Tibial nerve (tissue), 4 donors: ENCODE data around the gene EPO.
"Not testable (repeated sequence)": the region's sequence is repeated elsewhere in the genome, so short reads cannot be mapped to it uniquely, and the experiment has no call there.

Experiments
- CTCF ChIP-seq, 5 experiments: fragments of 200-600 bp in 3 of 5; fragments of 450-650 bp in 2 of 5; sonication (generic) in 3 of 5; IDR thresholded peaks; one replicate each; pipeline ENCODE4 v1.5.1; 2016 to 2019; ENCODE audit warnings: antibody characterized with exemption in 5 of 5, mild to moderate bottlenecking in 3 of 5, moderate library complexity in 2 of 5
- EP300 ChIP-seq, 2 donors: sonication (generic); formaldehyde crosslinking; IDR thresholded peaks; one replicate each; pipeline ENCODE4 v1.6.1; 2017; ENCODE audit warnings: antibody characterized with exemption in 2 of 2, mild to moderate bottlenecking in 1 of 2
- POLR2A ChIP-seq, 2 donors: fragments of 450-650 bp; IDR thresholded peaks; one replicate each; pipeline ENCODE4 v1.6.1; 2017; ENCODE audit warnings: antibody characterized with exemption in 2 of 2, mild to moderate bottlenecking in 2 of 2, moderate library complexity in 2 of 2

- TF ChIP-seq CTCF, POLR2A, EP300 (IDR thresholded peaks at IDR 0.05): not testable (repeated sequence)
Observed at GRCh38 chr7:100724364-100724763, 4.1 kb downstream of the EPO start.
